ENCODE results near the gene AIRE. TPM values are rescaled to one million over a fixed set of nuclear protein-coding genes. Genes with fewer than 3 reads are reported as not detected.
A peak's percentile ranks its signal among the peaks of the same experiment; 100 is the strongest.

AIRE gene
- total and polyA plus RNA-seq, 2 of the 13 experiments (the other 11 are each of a cell fraction or from before 2014, with no cell fraction given): not detected

GRCh38 chr21:44297525-44298290 is 12.0 kb downstream of the AIRE start (continued):
- TF ChIP-seq HOXA5 (CRISPR knock-in tag; IDR thresholded peaks at IDR 0.05): 0 out of 2 replicates have a peak, but pooled peaks have one; percentile 37
- TF ChIP-seq RAD21 (CRISPR knock-in tag; IDR thresholded peaks at IDR 0.05): peak; percentile 89
- no peak for TF ChIP-seq CC2D1A (CRISPR knock-in tag; IDR thresholded peaks at IDR 0.05)
- no peak for TF ChIP-seq ZNF44 (CRISPR knock-in tag; IDR thresholded peaks at IDR 0.05)
- TF ChIP-seq FOXJ3 (CRISPR knock-in tag; IDR thresholded peaks at IDR 0.05; ENCODE audit: borderline replicate concordance): peak; percentile 30; the same call in 1 of the 2 replicates
- no peak for TF ChIP-seq YEATS4 (CRISPR knock-in tag; IDR thresholded peaks at IDR 0.05; ENCODE audit: borderline replicate concordance)
- TF ChIP-seq MLLT10 (CRISPR knock-in tag; IDR thresholded peaks at IDR 0.05): no peak
- no peak for TF ChIP-seq ARID2 (CRISPR knock-in tag; IDR thresholded peaks at IDR 0.05; ENCODE audit: borderline replicate concordance)
- no peak for TF ChIP-seq ZNF260 (CRISPR knock-in tag; IDR thresholded peaks at IDR 0.05; ENCODE audit: borderline replicate concordance, low read depth)
- no peak for TF ChIP-seq ZNF7 (CRISPR knock-in tag; IDR thresholded peaks at IDR 0.05)
- TF ChIP-seq MZF1 (CRISPR knock-in tag; IDR thresholded peaks at IDR 0.05; ENCODE audit: borderline replicate concordance): no peak
- TF ChIP-seq ZNF557 (CRISPR knock-in tag; IDR thresholded peaks at IDR 0.05): no peak
- TF ChIP-seq GPBP1L1 (CRISPR knock-in tag; IDR thresholded peaks at IDR 0.05): no peak
- no peak for TF ChIP-seq ZHX2 (IDR thresholded peaks at IDR 0.05; ENCODE audit: low read depth)
- 0 out of 2 replicates have a peak, but pooled peaks have one; percentile 28 for TF ChIP-seq ZHX2 (CRISPR knock-in tag; IDR thresholded peaks at IDR 0.05; ENCODE audit: borderline replicate concordance)
- no peak for TF ChIP-seq ZNF431 (CRISPR knock-in tag; IDR thresholded peaks at IDR 0.05; ENCODE audit: borderline replicate concordance, low read depth)
- no peak for TF ChIP-seq SNRNP70 (IDR thresholded peaks at IDR 0.05; ENCODE audit: low read depth, low read length)
- no peak for TF ChIP-seq TCF7L2 (IDR thresholded peaks at IDR 0.05; ENCODE audit: low read depth, low read length)
- 0 out of 2 replicates have a peak, but pooled peaks have one; percentile 37 for TF ChIP-seq UBTF (CRISPR knock-in tag; IDR thresholded peaks at IDR 0.05)
- TF ChIP-seq ZNF20 (CRISPR knock-in tag; IDR thresholded peaks at IDR 0.05): no peak
- TF ChIP-seq TCF12 (IDR thresholded peaks at IDR 0.05): no peak
- no peak for TF ChIP-seq TCF12 (CRISPR knock-in tag; IDR thresholded peaks at IDR 0.05)

All from HepG2 (cell line).